GM19193 (cell line): ENCODE results near the gene PEPD.

Source experiments
- POLR2A ChIP-seq: IDR thresholded peaks from 4 replicates; pipeline ENCODE4 v1.6.1; 2011; ENCODE audit not compliant: insufficient read depth, insufficient read length; ENCODE audit errors: extremely low read depth

Gene PEPD

GRCh38 chr19:33413868-33414666, 107.5 kb downstream of the PEPD start:
- TF ChIP-seq POLR2A, result no peak

GRCh38 chr19:33413426-33413725, 108.2 kb downstream of the PEPD start:
- no peak for TF ChIP-seq POLR2A

GRCh38 chr19:33412601-33413425, 108.8 kb downstream of the PEPD start:
- TF ChIP-seq POLR2A, result no peak

- no peak for TF ChIP-seq POLR2A
Observed at GRCh38 chr19:33411621-33412180, 109.9 kb downstream of the PEPD start.

- no peak for TF ChIP-seq POLR2A
Observed at GRCh38 chr19:33410915-33411401, 110.6 kb downstream of the PEPD start.

- TF ChIP-seq POLR2A, result no peak
Observed at GRCh38 chr19:33409906-33410685, 111.5 kb downstream of the PEPD start.

- TF ChIP-seq POLR2A, result no peak
Observed at GRCh38 chr19:33408538-33409434, 112.8 kb downstream of the PEPD start.

GRCh38 chr19:33408116-33408515, 113.5 kb downstream of the PEPD start:
- no peak for TF ChIP-seq POLR2A

GRCh38 chr19:33407716-33408115, 113.9 kb downstream of the PEPD start:
- TF ChIP-seq POLR2A, result no peak

GRCh38 chr19:33407140-33407551, 114.4 kb downstream of the PEPD start:
- TF ChIP-seq POLR2A, result no peak

GRCh38 chr19:33406521-33407139, 115.0 kb downstream of the PEPD start:
- no peak for TF ChIP-seq POLR2A

- no peak for TF ChIP-seq POLR2A
Observed at GRCh38 chr19:33405553-33406461, 115.8 kb downstream of the PEPD start.

GRCh38 chr19:33405254-33405552, 116.4 kb downstream of the PEPD start:
- TF ChIP-seq POLR2A, result no peak
